ENCODE results near the gene CLCN2.

CLCN2 gene

GRCh38 chr3:184325715-184326369 is 35.6 kb downstream of the CLCN2 start:
- no peak for DNase-seq (ENCODE audit: low read depth, low spot score)

- no peak for DNase-seq (ENCODE audit: low read depth, low spot score)
Observed at GRCh38 chr3:184325269-184325668, 36.1 kb downstream of the CLCN2 start.

DNA sequence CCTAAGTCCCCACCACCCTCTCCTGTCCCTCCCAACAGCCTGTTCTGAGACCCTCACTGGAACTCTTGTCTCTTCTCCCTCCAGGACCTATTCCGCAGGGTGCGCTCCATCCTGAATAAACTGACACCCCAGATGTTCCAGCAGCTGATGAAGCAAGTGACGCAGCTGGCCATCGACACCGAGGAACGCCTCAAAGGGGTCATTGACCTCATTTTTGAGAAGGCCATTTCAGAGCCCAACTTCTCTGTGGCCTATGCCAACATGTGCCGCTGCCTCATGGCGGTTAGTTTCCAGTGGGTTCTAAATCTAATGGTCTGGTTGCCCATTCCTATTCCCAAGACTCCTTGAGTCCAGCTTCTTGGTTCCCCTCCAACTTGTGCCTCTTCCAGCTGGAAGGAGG is 37.7 kb downstream of the CLCN2 start:
- no peak for DNase-seq (ENCODE audit: low read depth, low spot score)

DNA sequence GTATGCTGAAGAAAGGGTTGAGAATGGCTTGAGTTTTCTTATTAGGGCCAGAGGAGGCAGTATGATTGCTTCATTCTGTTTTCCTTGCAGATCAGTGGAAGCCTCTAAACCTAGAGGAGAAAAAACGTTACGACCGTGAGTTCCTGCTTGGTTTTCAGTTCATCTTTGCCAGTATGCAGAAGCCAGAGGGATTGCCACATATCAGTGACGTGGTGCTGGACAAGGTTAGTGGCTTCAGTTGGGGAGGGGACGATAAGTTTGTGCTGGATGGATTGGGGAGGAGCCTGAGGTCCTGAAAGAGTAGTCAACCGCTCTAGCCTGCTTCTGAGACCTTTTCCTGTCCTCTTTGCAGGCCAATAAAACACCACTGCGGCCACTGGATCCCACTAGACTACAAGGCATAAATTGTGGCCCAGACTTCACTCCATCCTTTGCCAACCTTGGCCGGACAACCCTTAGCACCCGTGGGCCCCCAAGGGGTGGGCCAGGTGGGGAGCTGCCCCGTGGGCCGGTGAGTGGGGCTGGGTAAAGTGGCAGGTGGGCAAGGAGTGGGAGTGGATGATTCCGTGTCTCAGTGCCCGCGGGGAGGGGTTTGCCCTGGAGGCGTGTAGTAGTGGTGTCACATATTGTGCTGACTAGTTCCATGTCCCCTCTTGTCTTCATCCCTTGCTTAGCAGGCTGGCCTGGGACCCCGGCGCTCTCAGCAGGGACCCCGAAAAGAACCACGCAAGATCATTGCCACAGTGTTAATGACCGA is 38.5 kb downstream of the CLCN2 start:
- no peak for DNase-seq (ENCODE audit: low read depth, low spot score)

DNA sequence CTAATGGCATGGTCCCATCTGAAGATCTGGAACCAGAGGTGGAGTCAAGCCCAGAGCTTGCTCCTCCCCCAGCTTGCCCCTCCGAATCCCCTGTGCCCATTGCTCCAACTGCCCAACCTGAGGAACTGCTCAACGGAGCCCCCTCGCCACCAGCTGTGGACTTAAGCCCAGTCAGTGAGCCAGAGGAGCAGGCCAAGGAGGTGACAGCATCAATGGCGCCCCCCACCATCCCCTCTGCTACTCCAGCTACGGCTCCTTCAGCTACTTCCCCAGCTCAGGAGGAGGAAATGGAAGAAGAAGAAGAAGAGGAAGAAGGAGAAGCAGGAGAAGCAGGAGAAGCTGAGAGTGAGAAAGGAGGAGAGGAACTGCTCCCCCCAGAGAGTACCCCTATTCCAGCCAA is 39.7 kb downstream of the CLCN2 start:
- no peak for DNase-seq (ENCODE audit: low read depth, low spot score)

DNA sequence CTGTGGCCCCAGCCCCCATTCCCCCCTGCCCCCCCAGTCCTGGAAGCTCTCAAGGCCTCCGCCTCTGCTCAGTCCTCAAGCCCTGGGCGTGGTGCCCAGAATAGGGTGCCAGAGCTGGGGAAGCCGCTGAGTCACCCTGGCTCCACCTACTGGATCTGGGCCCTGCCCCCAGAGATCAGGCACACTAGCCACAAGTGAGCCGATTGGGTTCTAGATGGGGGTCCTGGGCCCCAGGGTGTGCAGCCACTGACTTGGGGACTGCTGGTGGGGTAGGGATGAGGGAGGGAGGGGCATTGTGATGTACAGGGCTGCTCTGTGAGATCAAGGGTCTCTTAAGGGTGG is 41.3 kb downstream of the CLCN2 start:
- DNase-seq (ENCODE audit: low read depth, low spot score), result peak; percentile 60

- DNase-seq (ENCODE audit: low read depth, low spot score), result no peak
Observed at GRCh38 chr3:184317201-184317600, 44.2 kb downstream of the CLCN2 start.

DNA sequence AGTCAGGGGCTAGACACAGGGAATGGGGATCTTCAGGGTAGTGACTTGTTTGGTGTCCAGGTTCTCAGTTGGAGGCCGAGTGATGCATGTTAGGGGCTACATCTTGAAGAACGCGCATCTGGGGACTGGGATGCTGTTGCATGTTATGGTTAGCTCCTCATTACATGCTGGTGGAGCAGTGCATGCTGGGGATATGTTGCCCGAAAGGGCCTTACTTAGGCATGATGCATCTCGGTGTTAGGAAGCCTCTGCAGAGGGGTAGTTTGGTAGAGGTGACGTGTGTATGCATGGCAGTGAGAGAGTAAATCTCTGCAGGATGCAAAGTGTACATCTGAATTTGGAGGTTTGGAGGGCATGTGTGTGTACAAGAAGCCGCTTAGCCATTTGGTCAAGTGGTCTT is 44.6 kb downstream of the CLCN2 start:
- DNase-seq (ENCODE audit: low read depth, low spot score), result no peak

DNA sequence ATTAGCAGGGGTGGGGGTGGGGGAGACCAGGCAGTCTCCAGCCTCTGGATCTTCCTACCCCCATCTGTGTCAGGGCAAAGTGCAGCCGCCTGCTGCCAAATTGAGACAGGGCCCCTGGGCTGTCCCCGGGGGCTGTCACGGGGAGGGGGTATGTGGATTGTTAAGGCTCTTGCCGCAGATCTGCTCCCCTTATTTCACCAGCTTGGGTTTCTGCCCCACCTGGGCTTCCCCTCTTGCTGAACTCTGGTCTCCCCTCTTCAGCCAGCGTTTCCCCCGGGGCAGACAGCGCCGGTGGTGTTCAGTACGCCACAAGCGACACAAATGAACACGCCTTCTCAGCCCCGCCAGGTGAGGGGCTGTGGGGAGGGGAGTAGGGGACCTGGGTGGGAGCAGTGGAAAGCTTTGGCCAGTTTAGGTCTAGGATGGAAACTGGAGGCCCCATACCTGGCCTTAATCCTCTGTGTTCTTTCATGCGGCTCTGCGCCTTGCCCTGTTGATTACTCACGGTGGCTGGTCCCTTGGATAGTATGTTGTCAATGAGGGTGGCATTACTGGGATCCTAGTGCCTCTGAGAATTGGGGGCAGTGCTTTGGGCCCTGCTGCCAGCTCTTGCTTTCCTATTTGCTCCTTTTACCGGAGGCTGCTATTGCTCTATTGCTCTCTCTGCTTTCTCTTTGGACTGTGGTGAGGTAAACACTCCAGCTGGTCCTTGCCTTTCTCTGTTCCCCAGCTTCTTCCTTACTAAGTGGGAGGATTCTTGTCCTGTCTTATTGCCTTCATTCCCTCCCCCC is 45.3 kb downstream of the CLCN2 start:
- no peak for DNase-seq (ENCODE audit: low read depth, low spot score)

DNA sequence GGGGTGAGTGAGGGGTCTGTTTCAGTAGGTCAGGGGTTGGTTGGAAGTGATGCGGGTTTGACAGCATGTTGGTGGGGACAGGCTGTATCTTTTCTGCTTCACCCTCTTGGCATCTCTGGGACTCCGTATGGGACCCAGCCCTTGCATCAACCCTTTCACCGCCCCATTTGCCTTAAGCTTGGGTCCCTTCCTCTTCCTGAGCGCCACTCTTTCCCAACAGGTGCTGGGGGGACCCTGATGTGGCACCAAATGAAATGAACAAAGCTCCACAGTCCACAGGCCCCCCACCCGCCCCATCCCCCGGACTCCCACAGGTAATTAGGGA is 45.9 kb downstream of the CLCN2 start:
- no peak for DNase-seq (ENCODE audit: low read depth, low spot score)

- DNase-seq (ENCODE audit: low read depth, low spot score), result no peak
Observed at GRCh38 chr3:184314700-184315542, 46.5 kb downstream of the CLCN2 start.

- DNase-seq (ENCODE audit: low read depth, low spot score), result peak; percentile 76
Observed at GRCh38 chr3:184314363-184314699, 47.1 kb downstream of the CLCN2 start, which contains the start of gene EIF4G1. Gene EIF4G1, plus strand, starts transcription at chr3:184314606. Its CDS starts 1,191 bp downstream, at chr3:184315797.

DNA sequence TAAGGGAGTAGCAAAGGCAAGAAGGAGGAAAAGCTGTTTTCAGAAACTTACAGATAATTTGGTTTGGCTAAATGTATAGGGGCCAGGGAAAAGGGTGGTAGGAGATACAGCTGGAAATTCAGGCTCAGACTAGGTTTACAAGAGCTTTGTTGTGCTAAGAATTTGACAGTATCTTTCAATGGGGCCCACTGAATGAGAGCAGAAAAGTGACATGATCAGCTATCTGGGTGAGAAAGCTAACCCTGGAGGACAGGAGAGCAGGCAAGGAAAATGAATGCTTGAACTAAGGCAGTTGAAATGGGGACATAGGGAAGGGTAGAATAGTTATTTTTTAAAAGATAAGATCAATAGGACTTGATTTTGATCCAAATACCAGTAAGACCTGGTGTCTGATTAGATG is 49.8 kb downstream of the CLCN2 start:
- DNase-seq (ENCODE audit: low read depth, low spot score), result no peak

GRCh38 chr3:184308744-184309143 is 52.7 kb downstream of the CLCN2 start:
- no peak for DNase-seq (ENCODE audit: low read depth, low spot score)

DNA sequence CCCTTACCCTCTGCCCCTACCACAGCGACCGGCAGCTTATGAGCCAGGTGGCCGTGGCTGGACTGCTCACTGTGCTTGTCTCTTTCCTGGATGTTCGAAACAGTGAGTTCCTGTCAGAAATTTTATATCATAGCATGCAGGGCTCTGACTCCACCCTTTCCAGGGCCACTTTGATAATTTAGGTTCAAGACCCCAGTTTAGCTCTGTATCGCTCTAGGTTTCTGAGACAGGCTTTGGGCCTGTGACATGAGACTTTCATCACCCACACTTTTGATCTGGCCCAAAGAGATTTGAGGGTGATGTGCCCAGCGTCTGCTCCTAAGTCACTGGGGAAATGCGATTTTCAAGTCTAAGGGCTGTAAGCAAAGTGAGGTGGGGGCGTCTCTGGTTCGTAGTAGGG is 53.5 kb downstream of the CLCN2 start:
- no peak for DNase-seq (ENCODE audit: low read depth, low spot score)

DNA sequence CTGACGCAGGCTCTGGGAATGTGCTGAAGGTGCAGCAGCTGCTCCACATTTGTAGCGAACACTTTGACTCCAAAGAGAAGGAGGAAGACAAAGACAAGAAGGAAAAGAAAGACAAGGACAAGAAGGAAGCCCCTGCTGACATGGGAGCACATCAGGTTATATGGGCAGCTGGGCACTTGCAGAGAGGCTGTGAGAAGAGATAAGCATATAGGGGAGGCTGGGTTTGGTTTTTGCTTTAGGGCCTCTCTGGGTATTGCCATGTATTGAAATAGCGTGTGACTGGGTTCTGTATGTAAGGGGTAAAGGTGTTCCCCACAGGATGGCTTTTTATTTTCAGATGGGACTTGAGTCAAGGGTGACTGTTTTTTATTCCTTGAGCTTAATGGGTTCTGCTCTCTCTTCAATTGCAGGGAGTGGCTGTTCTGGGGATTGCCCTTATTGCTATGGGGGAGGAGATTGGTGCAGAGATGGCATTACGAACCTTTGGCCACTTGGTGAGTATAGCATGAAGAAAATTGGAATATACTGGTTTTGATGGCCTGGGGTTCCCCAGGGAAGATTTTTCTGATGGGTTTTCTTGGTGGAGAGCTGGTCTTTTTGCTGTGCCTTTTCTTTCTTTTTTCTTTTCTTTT is 54.9 kb downstream of the CLCN2 start:
- DNase-seq (ENCODE audit: low read depth, low spot score), result no peak

DNA sequence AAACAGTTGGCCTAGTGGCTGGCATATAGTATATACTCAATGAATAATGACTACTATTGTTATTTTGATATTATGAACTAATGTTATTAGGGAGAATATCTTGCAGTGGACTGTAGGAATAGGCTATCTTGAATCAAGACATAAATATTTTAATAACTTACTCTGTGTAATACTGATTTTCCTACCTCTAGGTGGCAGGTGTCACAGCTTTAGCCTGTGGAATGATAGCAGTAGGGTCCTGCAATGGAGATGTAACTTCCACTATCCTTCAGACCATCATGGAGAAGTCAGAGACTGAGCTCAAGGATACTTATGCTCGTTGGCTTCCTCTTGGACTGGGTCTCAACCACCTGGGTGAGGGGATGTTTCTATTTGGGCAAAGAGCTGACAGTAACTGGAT is 55.8 kb downstream of the CLCN2 start:
- no peak for DNase-seq (ENCODE audit: low read depth, low spot score)

DNA sequence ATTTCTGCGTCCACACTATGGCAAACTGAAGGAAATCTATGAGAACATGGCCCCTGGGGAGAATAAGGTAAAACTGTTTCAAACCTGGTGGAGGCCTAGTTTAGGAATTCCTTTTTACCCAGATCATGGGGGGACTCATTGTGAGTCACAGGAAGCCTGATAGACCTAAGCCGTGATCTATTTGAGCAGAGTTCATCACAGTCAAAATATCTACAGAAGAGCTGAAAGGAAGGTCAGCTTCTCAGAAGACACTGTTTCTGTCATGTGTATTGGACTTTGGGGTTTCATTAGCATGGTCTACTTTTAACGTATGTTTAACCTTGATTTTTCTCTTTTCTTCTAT is 61.1 kb downstream of the CLCN2 start:
- no peak for DNase-seq (ENCODE audit: low read depth, low spot score)

GRCh38 chr3:184299488-184300377 is 61.7 kb downstream of the CLCN2 start:
- DNase-seq (ENCODE audit: low read depth, low spot score), result no peak

GRCh38 chr3:184298759-184299487 is 62.5 kb downstream of the CLCN2 start, which contains the start of gene PSMD2:
Gene PSMD2, plus strand, starts transcription at chr3:184299241. Its CDS starts 26 bp downstream, at chr3:184299267.
- peak; percentile 84 for DNase-seq (ENCODE audit: low read depth, low spot score)

Measured in brain pericyte (primary cell).